HEK293 (cell line): ENCODE data around the gene LRRC49.

Source experiments
- CTCF ChIA-PET: fragments of 350-600 bp; formaldehyde crosslinking; extraction: SDS; loops from one replicate; lab custom pipeline; 2021; ENCODE audit warnings: antibody characterized with exemption; lab: Yijun Ruan, JAX
- POLR2A ChIA-PET: fragments of 300-600 bp; formaldehyde crosslinking; extraction: SDS; loops from one replicate; lab custom pipeline; 2020; ENCODE audit warnings: antibody characterized with exemption, inconsistent platforms; lab: Yijun Ruan, JAX
- H3K27ac ChIP-seq: fragments of 200-500 bp; sonication (Bioruptor generic); 2 replicates; pipeline ENCODE4 v1.5.1; 2014; ENCODE audit warnings: low read depth, low read length, control low read depth, inconsistent platforms; ENCODE audit errors: extremely low read depth
- H3K36me3 ChIP-seq, 2 experiments: fragments of 200-500 bp in 1 of 2; sonication (Bioruptor generic) in 1 of 2; 1 replicate in 1 of 2; 2 replicates in 1 of 2; pipeline ENCODE4 v1.5.1; 2014 to 2017; ENCODE audit warnings: inconsistent platforms in 2 of 2, low read length in 2 of 2; ENCODE audit not compliant: control insufficient read depth in 2 of 2, insufficient read depth in 1 of 2
- H3K4me1 ChIP-seq: fragments of 200-500 bp; sonication (Bioruptor generic); 2 replicates; pipeline ENCODE4 v1.5.1; 2014; ENCODE audit warnings: mild to moderate bottlenecking, low read length, inconsistent platforms; ENCODE audit not compliant: control insufficient read depth, insufficient read depth
- H3K4me3 ChIP-seq: 2 replicates; pipeline ENCODE4 v1.5.1; 2011; ENCODE audit warnings: low read depth, mild to moderate bottlenecking, control low read depth, low read length, moderate library complexity
- H3K9me3 ChIP-seq: fragments of 200-500 bp; sonication (Bioruptor generic); 2 replicates; pipeline ENCODE4 v1.5.1; 2014; ENCODE audit warnings: low read depth, low read length, inconsistent platforms; ENCODE audit not compliant: control insufficient read depth, insufficient read depth
- BCL6B ChIP-seq: fragments of 450-650 bp; formaldehyde crosslinking; IDR thresholded peaks from 2 replicates; pipeline ENCODE4 v1.5.1; 2017; ENCODE audit warnings: missing biosample characterization, missing genetic modification characterization
- EGR2 ChIP-seq: fragments of 450-650 bp; formaldehyde crosslinking; IDR thresholded peaks from 2 replicates; pipeline ENCODE4 v1.5.1; 2016; ENCODE audit warnings: low read depth, missing biosample characterization, missing genetic modification characterization
- HOXD13 ChIP-seq: sonication (generic); formaldehyde crosslinking; IDR thresholded peaks from 2 replicates; pipeline ENCODE4 v1.8.0; 2022; ENCODE audit warnings: missing genetic modification reagents, borderline replicate concordance
- SCRT1 ChIP-seq: fragments of 450-650 bp; formaldehyde crosslinking; IDR thresholded peaks from 2 replicates; pipeline ENCODE4 v1.5.1; 2016; ENCODE audit warnings: missing biosample characterization, missing genetic modification characterization, borderline replicate concordance
- SCRT2 ChIP-seq: fragments of 450-650 bp; formaldehyde crosslinking; IDR thresholded peaks from 2 replicates; pipeline ENCODE4 v1.5.1; 2016; ENCODE audit warnings: missing biosample characterization, missing genetic modification characterization
- SP7 ChIP-seq: fragments of 450-650 bp; formaldehyde crosslinking; IDR thresholded peaks from 2 replicates; pipeline ENCODE4 v1.5.1; 2016; ENCODE audit warnings: missing biosample characterization, missing genetic modification characterization
- WT1 ChIP-seq: fragments of 450-650 bp; formaldehyde crosslinking; IDR thresholded peaks from 2 replicates; pipeline ENCODE4 v1.5.1; 2016; ENCODE audit warnings: missing biosample characterization, missing genetic modification characterization
- ZBTB48 ChIP-seq: fragments of 450-650 bp; formaldehyde crosslinking; IDR thresholded peaks from 2 replicates; pipeline ENCODE4 v1.5.1; 2016; ENCODE audit warnings: missing biosample characterization, missing genetic modification characterization
- ZFP3 ChIP-seq: fragments of 450-650 bp; formaldehyde crosslinking; IDR thresholded peaks from 2 replicates; pipeline ENCODE4 v1.5.1; 2016; ENCODE audit warnings: low read depth, missing biosample characterization, missing genetic modification characterization
- ZNF157 ChIP-seq: fragments of 450-650 bp; formaldehyde crosslinking; IDR thresholded peaks from 2 replicates; pipeline ENCODE4 v1.5.1; 2016; ENCODE audit warnings: missing biosample characterization, missing genetic modification characterization
- ZNF202 ChIP-seq: fragments of 450-650 bp; formaldehyde crosslinking; IDR thresholded peaks from 2 replicates; pipeline ENCODE4 v1.5.1; 2016; ENCODE audit warnings: missing biosample characterization, missing genetic modification characterization, borderline replicate concordance
- ZNF221 ChIP-seq: fragments of 450-650 bp; formaldehyde crosslinking; IDR thresholded peaks from 2 replicates; pipeline ENCODE4 v1.5.1; 2017; ENCODE audit warnings: missing biosample characterization, missing genetic modification characterization, borderline replicate concordance
- ZNF223 ChIP-seq: fragments of 450-650 bp; formaldehyde crosslinking; IDR thresholded peaks from 2 replicates; pipeline ENCODE4 v1.5.1; 2016; ENCODE audit warnings: missing biosample characterization, missing genetic modification characterization
- ZNF23 ChIP-seq: fragments of 450-650 bp; formaldehyde crosslinking; IDR thresholded peaks from 2 replicates; pipeline ENCODE4 v1.5.1; 2016; ENCODE audit warnings: missing biosample characterization, missing genetic modification characterization, borderline replicate concordance
- ZNF248 ChIP-seq: fragments of 450-650 bp; formaldehyde crosslinking; IDR thresholded peaks from 2 replicates; pipeline ENCODE4 v1.5.1; 2017; ENCODE audit warnings: missing biosample characterization, missing genetic modification characterization
- ZNF280C ChIP-seq: fragments of 450-650 bp; formaldehyde crosslinking; IDR thresholded peaks from 2 replicates; pipeline ENCODE4 v1.5.1; 2016; ENCODE audit warnings: missing biosample characterization, missing genetic modification characterization
- ZNF350 ChIP-seq: fragments of 450-650 bp; formaldehyde crosslinking; IDR thresholded peaks from 2 replicates; pipeline ENCODE4 v1.5.0; 2017; ENCODE audit warnings: missing biosample characterization, mild to moderate bottlenecking, missing genetic modification characterization
- ZNF362 ChIP-seq: fragments of 450-650 bp; formaldehyde crosslinking; IDR thresholded peaks from 2 replicates; pipeline ENCODE4 v1.5.1; 2016; ENCODE audit warnings: missing biosample characterization, missing genetic modification characterization
- ZNF513 ChIP-seq: fragments of 450-650 bp; IDR thresholded peaks from 2 replicates; pipeline ENCODE4 v1.5.1; 2018; ENCODE audit warnings: missing biosample characterization, missing genetic modification characterization
- ZNF514 ChIP-seq: fragments of 450-650 bp; formaldehyde crosslinking; IDR thresholded peaks from 2 replicates; pipeline ENCODE4 v1.5.1; 2016; ENCODE audit warnings: missing biosample characterization, missing genetic modification characterization
- ZNF555 ChIP-seq: fragments of 450-650 bp; formaldehyde crosslinking; conservative IDR thresholded peaks from 2 replicates; pipeline ENCODE4 v1.5.1; 2017; ENCODE audit warnings: missing biosample characterization, mild to moderate bottlenecking, missing genetic modification characterization, inconsistent platforms
- ZNF645 ChIP-seq: fragments of 450-650 bp; formaldehyde crosslinking; IDR thresholded peaks from 2 replicates; pipeline ENCODE4; 2016; ENCODE audit warnings: missing biosample characterization, missing genetic modification characterization
- ZNF704 ChIP-seq: fragments of 450-650 bp; formaldehyde crosslinking; IDR thresholded peaks from 2 replicates; pipeline ENCODE4 v1.5.1; 2016; ENCODE audit warnings: missing biosample characterization, missing genetic modification characterization
- ZNF830 ChIP-seq: fragments of 450-650 bp; IDR thresholded peaks from 2 replicates; pipeline ENCODE4 v1.5.0; 2018; ENCODE audit warnings: missing biosample characterization, missing genetic modification characterization, low read depth, mild to moderate bottlenecking, moderate library complexity

The LRRC49 gene

GRCh38 chr15:71078506-71079207, 186.0 kb downstream of the LRRC49 start:
- CTCF ChIA-PET = interaction anchor here (1.2 to 1.5 kb wide), 2 partner anchors 37 to 362 kb away, joined by 3 to 6 read pairs; partner anchors contain the start of gene THSD4
- Histone ChIP-seq H3K9me3 (no peaks in the 10 kb centered on the region), H3K4me1 (peaks cover 14% of the 10 kb centered on the region), H3K27ac (peak overlapping the region; percentile 48), H3K4me3 (no peak overlapping the region), H3K36me3 (no peaks in the 10 kb centered on the region; a peak in 1 of 3 replicates)
- POLR2A ChIA-PET = interaction anchor here (0.5 kb wide), 1 partner anchor 13 kb away, joined by 3 read pairs; no protein-coding TSS in a partner anchor
- peak; percentile 32; the same call in 1 of the 2 replicates for TF ChIP-seq ZBTB48
- TF ChIP-seq ZNF645 (tag by site-specific recombination) = no peak
- no peak for TF ChIP-seq ZNF704
- no peak for TF ChIP-seq ZNF202
- no peak for TF ChIP-seq ZFP3 (tag by site-specific recombination)

GRCh38 chr15:71079208-71080044, 186.8 kb downstream of the LRRC49 start:
- Histone ChIP-seq H3K4me1 (peaks cover 14% of the 10 kb centered on the region), H3K27ac (peak overlapping the region; percentile 10; the same call in 1 of the 2 replicates), H3K9me3 (no peaks in the 10 kb centered on the region), H3K36me3 (no peaks in the 10 kb centered on the region), H3K4me3 (no peak overlapping the region)
- ChIA-PET POLR2A (interaction anchor here (0.5 kb wide), 1 partner anchor 12 kb away, joined by 3 read pairs; no protein-coding TSS in a partner anchor), CTCF (interaction anchor here (1.2 kb wide), 1 partner anchor 36 kb away, joined by 6 read pairs; the partner anchor contains the start of gene THSD4)
- no peak for TF ChIP-seq ZNF280C (tag by site-specific recombination)
- no peak for TF ChIP-seq ZNF513 (tag by site-specific recombination)
- TF ChIP-seq ZNF362 (tag by site-specific recombination) = no peak
- peak; percentile 62 for TF ChIP-seq EGR2 (tag by site-specific recombination)
- no peak for TF ChIP-seq WT1
- TF ChIP-seq ZNF350 = no peak
- no peak for TF ChIP-seq ZNF514 (tag by site-specific recombination)
- TF ChIP-seq BCL6B (tag by site-specific recombination) = no peak
- TF ChIP-seq ZNF221 (tag by site-specific recombination) = no peak
- no peak for TF ChIP-seq ZNF157
- no peak for TF ChIP-seq HOXD13 (CRISPR knock-in tag)
- peak; percentile 68 for TF ChIP-seq SCRT2 (tag by site-specific recombination)
- no peak for TF ChIP-seq ZNF223 (tag by site-specific recombination)
- TF ChIP-seq ZNF23 = no peak
- TF ChIP-seq SP7 (tag by site-specific recombination) = peak; percentile 22; the same call in 1 of the 2 replicates
- no peak for TF ChIP-seq ZNF555
- TF ChIP-seq ZNF830 (tag by site-specific recombination) = no peak
- TF ChIP-seq ZNF248 (tag by site-specific recombination) = no peak
- peak; percentile 89 for TF ChIP-seq SCRT1 (tag by site-specific recombination)
